Activated naive CD4-positive, alpha-beta T cell treated with anti-CD3 and anti-CD28 coated beads, Interleukin-2, amount 10 ng/mL, durations not matched to agents 7 days and 5 days (primary cell): Measurements from ENCODE around the gene CLPX.
"Not testable (repeated sequence)": the region's sequence is repeated elsewhere in the genome, so short reads cannot be mapped to it uniquely, and the experiment has no call there.

ENCODE experiments used
- CTCF ChIA-PET: fragments of 350-600 bp; sonication (Branson Sonifier 250); formaldehyde crosslinking; loops from one replicate; lab custom pipeline; 2021; ENCODE audit warnings: antibody characterized with exemption; lab: Charles Lee
- DNase-seq: peaks from one replicate; pipeline ENCODE4 v3.0.0-alpha.2; 2020
- H3K27ac Mint-ChIP-seq: one replicate; pipeline ENCODE4 v1.8.0; 2021; ENCODE audit warnings: mild to moderate bottlenecking, moderate library complexity, mixed read lengths
- H3K27me3 Mint-ChIP-seq: one replicate; pipeline ENCODE4 v1.8.0; 2021; ENCODE audit warnings: mild to moderate bottlenecking, mixed read lengths
- H3K36me3 Mint-ChIP-seq: one replicate; pipeline ENCODE4 v1.8.0; 2021; ENCODE audit warnings: mixed read lengths
- H3K4me1 Mint-ChIP-seq: one replicate; pipeline ENCODE4 v1.8.0; 2021; ENCODE audit warnings: mixed read lengths
- H3K4me3 Mint-ChIP-seq: one replicate; pipeline ENCODE4 v1.8.0; 2021; ENCODE audit warnings: mild to moderate bottlenecking, moderate library complexity, mixed read lengths
- H3K9me3 Mint-ChIP-seq: one replicate; pipeline ENCODE4 v1.8.0; 2021; ENCODE audit warnings: mixed read lengths

CLPX gene

GRCh38 chr15:65132878-65133547 lies 52.1 kb downstream of the CLPX start:
- peak overlapping the region; percentile 90 for H3K4me3 Mint-ChIP-seq
- H3K27me3 Mint-ChIP-seq: no peaks in the 10 kb centered on the region
- peaks cover 30% of the 10 kb centered on the region for H3K4me1 Mint-ChIP-seq
- peak; percentile 45 for DNase-seq
- peaks cover 10% of the 10 kb centered on the region for H3K9me3 Mint-ChIP-seq
- H3K36me3 Mint-ChIP-seq: peaks cover 20% of the 10 kb centered on the region
- CTCF ChIA-PET: interaction anchor here (0.8 kb wide), 1 partner anchor 157 kb away, joined by 3 read pairs; no protein-coding TSS in a partner anchor
- peak overlapping the region; percentile 92 for H3K27ac Mint-ChIP-seq

DNA sequence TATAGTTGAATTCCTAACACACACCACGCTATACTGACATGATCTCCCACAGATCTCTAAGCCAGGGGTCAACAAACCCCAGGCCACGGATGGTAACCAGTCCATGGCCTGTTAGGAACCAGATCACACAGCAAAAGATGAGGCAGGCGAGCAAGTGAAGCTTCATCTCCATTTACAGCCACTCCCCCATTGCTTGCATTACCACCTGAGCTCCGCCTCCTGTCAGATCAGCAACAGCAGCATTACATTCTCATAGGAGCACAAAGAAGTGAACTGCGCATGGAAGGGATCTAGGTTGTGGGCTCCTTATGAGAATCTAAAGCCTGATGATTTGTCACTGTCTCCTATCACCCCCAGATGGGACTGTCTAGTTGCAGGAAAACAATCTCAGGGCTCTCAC lies 54.2 kb downstream of the CLPX start:
- CTCF ChIA-PET: interaction anchor here (1.1 to 1.6 kb wide), 2 partner anchors 76 to 97 kb away, joined by 3 to 5 read pairs; no protein-coding TSS in a partner anchor
- DNase-seq: no peak
- Mint-ChIP-seq H3K9me3 (no peaks in the 10 kb centered on the region), H3K27ac (no peak overlapping the region), H3K4me1 (peaks cover 30% of the 10 kb centered on the region), H3K4me3 (peak overlapping the region; percentile 33), H3K36me3 (peaks cover 29% of the 10 kb centered on the region), H3K27me3 (no peaks in the 10 kb centered on the region)

DNA sequence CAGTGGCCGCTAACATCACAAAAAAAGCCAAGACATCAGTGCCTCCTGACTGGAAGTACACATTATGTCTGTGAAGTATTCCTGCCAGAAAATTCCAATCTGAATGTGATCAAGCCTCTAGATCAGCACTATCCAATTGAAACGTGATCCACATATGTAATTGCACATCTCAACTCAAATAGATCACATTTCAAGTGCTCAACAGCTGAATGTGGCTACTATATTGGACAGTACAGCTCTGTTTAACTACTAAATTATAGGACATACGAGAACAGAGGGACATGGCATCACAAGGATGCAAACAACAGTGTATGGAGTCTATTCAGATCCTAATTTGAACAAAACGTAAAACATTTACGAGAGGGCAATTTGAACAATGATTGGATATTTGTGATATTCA lies 69.6 kb downstream of the CLPX start:
- Mint-ChIP-seq H3K4me1 (no peaks in the 10 kb centered on the region), H3K36me3 (peaks cover 44% of the 10 kb centered on the region), H3K27me3 (no peaks in the 10 kb centered on the region), H3K9me3 (no peaks in the 10 kb centered on the region), H3K27ac (no peak overlapping the region), H3K4me3 (no peak overlapping the region)
- DNase-seq: no peak
- CTCF ChIA-PET: interaction anchor here (0.7 kb wide), 1 partner anchor 92 kb away, joined by 3 read pairs; no protein-coding TSS in a partner anchor

- Mint-ChIP-seq H3K27ac (no peak within 1 kb of the TSS), H3K36me3 (peaks cover 44% of the 10 kb centered on the region), H3K4me3 (no peak within 1 kb of the TSS), H3K9me3 (no peaks in the 10 kb centered on the region), H3K4me1 (no peaks in the 10 kb centered on the region), H3K27me3 (no peaks in the 10 kb centered on the region)
- CTCF ChIA-PET: interaction anchor here (0.7 to 2.0 kb wide), 2 partner anchors 14 to 92 kb away, joined by 3 to 6 read pairs; no protein-coding TSS in a partner anchor
- no peak for DNase-seq
Measured at GRCh38 chr15:65115086-65115485, 70.1 kb downstream of the CLPX start, which contains the start of gene UBAP1L. TSS of gene UBAP1L (minus strand) at chr15:65115200. CDS start at chr15:65106215, 8,985 bp downstream.

GRCh38 chr15:65110676-65111292 lies 74.4 kb downstream of the CLPX start:
- Mint-ChIP-seq H3K9me3 (no peaks in the 10 kb centered on the region), H3K4me3 (no peak overlapping the region), H3K27me3 (no peaks in the 10 kb centered on the region), H3K4me1 (no peaks in the 10 kb centered on the region), H3K27ac (no peak overlapping the region), H3K36me3 (peaks cover 23% of the 10 kb centered on the region)
- DNase-seq: no peak
- CTCF ChIA-PET: interaction anchor here (1.0 kb wide), 1 partner anchor 9 kb away, joined by 3 read pairs; no protein-coding TSS in a partner anchor

GRCh38 chr15:65106011-65106590 lies 79.0 kb downstream of the CLPX start:
- no peak for DNase-seq
- Mint-ChIP-seq H3K9me3 (no peaks in the 10 kb centered on the region), H3K27me3 (no peaks in the 10 kb centered on the region), H3K27ac (no peak overlapping the region), H3K4me3 (no peak overlapping the region), H3K36me3 (peaks cover 14% of the 10 kb centered on the region), H3K4me1 (no peaks in the 10 kb centered on the region)
- CTCF ChIA-PET: no interaction called here

GRCh38 chr15:65105038-65105437 lies 80.1 kb downstream of the CLPX start:
- no peak overlapping the region for H3K4me3 Mint-ChIP-seq
- no peaks in the 10 kb centered on the region for H3K9me3 Mint-ChIP-seq
- no peak overlapping the region for H3K27ac Mint-ChIP-seq
- CTCF ChIA-PET: no interaction called here
- H3K27me3 Mint-ChIP-seq: no peaks in the 10 kb centered on the region
- H3K4me1 Mint-ChIP-seq: no peaks in the 10 kb centered on the region
- peaks cover 11% of the 10 kb centered on the region for H3K36me3 Mint-ChIP-seq
- no peak for DNase-seq

DNA sequence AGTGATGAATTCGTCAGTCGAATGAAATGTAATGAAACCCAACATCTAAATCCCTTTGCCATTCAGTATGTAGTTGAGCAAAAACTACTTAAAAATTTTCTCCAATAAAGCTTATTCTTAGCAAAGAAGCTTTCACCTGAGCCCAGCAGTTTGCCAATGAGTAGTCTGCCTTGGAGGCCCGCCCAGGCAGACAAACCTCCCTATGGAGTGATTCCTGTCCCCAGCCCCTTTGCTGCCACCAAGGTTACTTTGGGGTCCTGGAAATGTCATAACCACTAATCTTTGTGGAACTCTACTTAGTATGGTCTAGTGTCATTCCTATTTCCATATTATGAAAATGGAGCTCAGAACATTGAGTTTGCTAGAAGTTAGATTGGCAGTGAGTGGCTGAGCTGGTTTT lies 82.2 kb downstream of the CLPX start:
- no peak overlapping the region for H3K27ac Mint-ChIP-seq
- peaks cover 14% of the 10 kb centered on the region for H3K36me3 Mint-ChIP-seq
- CTCF ChIA-PET: interaction anchor here (0.7 to 1.1 kb wide), 6 partner anchors 10 to 195 kb away, joined by 3 to 4 read pairs (median 3); no protein-coding TSS in a partner anchor

GRCh38 chr15:65101891-65102708 lies 83.0 kb downstream of the CLPX start:
- CTCF ChIA-PET: interaction anchor here (0.7 to 2.1 kb wide), 16 partner anchors 8 to 121 kb away, joined by 3 to 27 read pairs (median 3); no protein-coding TSS in a partner anchor
- no peaks in the 10 kb centered on the region for H3K9me3 Mint-ChIP-seq
- no peak overlapping the region for H3K4me3 Mint-ChIP-seq
- H3K36me3 Mint-ChIP-seq: peaks cover 14% of the 10 kb centered on the region
- H3K4me1 Mint-ChIP-seq: no peaks in the 10 kb centered on the region
- no peaks in the 10 kb centered on the region for H3K27me3 Mint-ChIP-seq
- DNase-seq: no peak
- no peak overlapping the region for H3K27ac Mint-ChIP-seq

More for the DNA sequence above, 82.2 kb downstream of the CLPX start:
- no peaks in the 10 kb centered on the region for H3K4me1 Mint-ChIP-seq
- H3K27me3 Mint-ChIP-seq: no peaks in the 10 kb centered on the region
- no peak for DNase-seq
- no peaks in the 10 kb centered on the region for H3K9me3 Mint-ChIP-seq
- no peak overlapping the region for H3K4me3 Mint-ChIP-seq

DNA sequence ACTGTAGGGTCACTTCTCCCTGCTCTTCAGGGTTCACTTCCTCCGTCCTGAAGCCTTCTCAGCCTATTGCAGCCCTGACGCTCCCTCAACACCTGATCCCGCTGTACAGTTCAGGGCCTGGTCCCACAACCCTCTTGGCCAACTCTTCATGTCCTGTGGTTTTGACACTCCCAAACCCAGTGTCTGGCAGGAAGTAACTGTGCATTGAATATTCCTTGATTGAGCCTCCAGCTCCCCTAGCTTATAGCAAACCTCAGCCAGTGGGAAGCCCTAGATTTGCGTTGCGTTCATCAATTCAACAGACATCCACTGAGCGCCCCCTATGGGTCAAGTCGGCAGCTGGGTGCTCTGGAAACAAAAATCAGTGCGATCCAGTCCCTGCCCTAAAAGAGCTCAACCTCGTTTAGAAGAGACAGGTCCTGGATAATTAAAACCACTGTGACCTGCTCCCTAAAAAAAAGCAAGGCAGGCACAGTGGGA lies 83.7 kb downstream of the CLPX start:
- CTCF ChIA-PET: interaction anchor here (0.7 to 2.1 kb wide), 15 partner anchors 9 to 120 kb away, joined by 3 to 27 read pairs (median 3); no protein-coding TSS in a partner anchor
- peaks cover 12% of the 10 kb centered on the region for H3K36me3 Mint-ChIP-seq
- DNase-seq: peak; percentile 67

GRCh38 chr15:65100442-65100841 lies 84.7 kb downstream of the CLPX start:
- H3K36me3 Mint-ChIP-seq: peaks cover 10% of the 10 kb centered on the region
- CTCF ChIA-PET: interaction anchor here (1.0 to 2.1 kb wide), 2 partner anchors 11 to 46 kb away, joined by 3 to 27 read pairs; no protein-coding TSS in a partner anchor

More for the DNA sequence above, 83.7 kb downstream of the CLPX start:
- no peak overlapping the region for H3K27ac Mint-ChIP-seq
- no peaks in the 10 kb centered on the region for H3K4me1 Mint-ChIP-seq
- no peak overlapping the region for H3K4me3 Mint-ChIP-seq
- H3K27me3 Mint-ChIP-seq: no peaks in the 10 kb centered on the region
- H3K9me3 Mint-ChIP-seq: no peaks in the 10 kb centered on the region

DNA sequence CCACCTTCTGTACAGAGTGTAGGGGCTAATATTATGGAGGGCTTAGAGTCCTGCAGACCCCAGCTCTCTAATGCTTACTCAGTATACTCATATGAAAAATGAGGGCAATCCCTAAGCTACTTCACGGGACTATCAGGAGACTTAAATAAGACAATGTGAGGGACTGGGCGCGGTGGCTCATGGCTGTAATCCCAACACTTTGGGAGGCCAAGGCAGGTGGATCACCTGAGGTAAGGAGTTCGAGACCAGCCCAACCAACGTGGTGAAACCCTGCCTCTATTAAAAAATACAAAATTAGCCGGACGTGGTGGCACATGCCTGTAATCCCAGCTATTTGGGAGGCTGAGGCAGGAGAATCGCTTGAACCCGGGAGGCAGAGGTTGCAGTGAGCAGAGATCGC lies 85.3 kb downstream of the CLPX start:
- H3K4me1 Mint-ChIP-seq, H3K4me3 Mint-ChIP-seq, H3K27me3 Mint-ChIP-seq, H3K27ac Mint-ChIP-seq, H3K9me3 Mint-ChIP-seq, H3K36me3 Mint-ChIP-seq, DNase-seq, CTCF ChIA-PET: not testable (repeated sequence)

More at GRCh38 chr15:65100442-65100841, 84.7 kb downstream of the CLPX start:
- Mint-ChIP-seq H3K4me3 (no peak overlapping the region), H3K4me1 (no peaks in the 10 kb centered on the region), H3K27me3 (no peaks in the 10 kb centered on the region), H3K27ac (no peak overlapping the region), H3K9me3 (no peaks in the 10 kb centered on the region)
- no peak for DNase-seq

DNA sequence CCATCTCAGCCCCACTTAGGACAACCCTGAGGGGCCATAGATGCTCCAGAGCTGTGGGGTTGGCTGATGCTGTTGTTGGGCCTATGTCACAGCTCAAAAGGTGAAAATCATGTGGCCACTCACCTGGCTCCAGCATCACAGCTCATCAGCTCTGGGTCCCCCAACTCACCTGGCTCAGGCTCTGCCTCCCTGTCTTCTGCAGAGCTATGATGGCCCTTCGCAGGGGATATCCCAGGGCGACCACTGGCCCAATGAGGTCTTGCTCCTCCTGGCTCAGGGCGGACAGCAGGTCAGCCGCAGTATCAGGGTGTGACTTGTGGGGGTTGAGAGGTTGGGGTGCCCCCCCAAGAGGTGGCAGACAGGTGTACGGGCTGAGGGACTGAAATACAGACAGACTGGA lies 85.8 kb downstream of the CLPX start:
- H3K27ac Mint-ChIP-seq: no peak overlapping the region
- no peaks in the 10 kb centered on the region for H3K9me3 Mint-ChIP-seq
- DNase-seq: no peak
- H3K36me3 Mint-ChIP-seq: peaks cover 9% of the 10 kb centered on the region
- no peaks in the 10 kb centered on the region for H3K27me3 Mint-ChIP-seq
- no peaks in the 10 kb centered on the region for H3K4me1 Mint-ChIP-seq
- H3K4me3 Mint-ChIP-seq: no peak overlapping the region
- CTCF ChIA-PET: no interaction called here
